Measurements from ENCODE around the gene ZSCAN21.

DNA sequence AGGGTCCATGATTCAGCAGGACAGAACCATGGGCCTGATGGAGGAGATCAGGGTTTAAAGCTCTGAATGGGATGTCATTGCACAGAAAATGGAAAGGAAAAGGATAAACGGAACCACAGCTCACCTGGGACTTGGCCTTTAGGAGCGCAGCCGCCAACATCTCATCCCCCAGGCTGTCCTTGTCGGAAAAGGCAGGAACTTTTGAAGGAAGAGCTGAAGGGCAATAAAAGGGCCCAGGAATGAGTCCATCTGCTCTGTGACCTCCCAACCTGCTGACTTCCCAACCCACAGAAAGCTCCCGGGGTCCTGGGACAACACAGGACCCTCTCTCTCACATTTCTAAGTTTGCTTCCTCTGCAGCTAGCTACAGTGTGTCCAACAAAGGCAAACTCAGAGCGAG lies 25.8 kb downstream of the ZSCAN21 start:
- TF ChIP-seq PPARA (CRISPR knock-in tag; IDR thresholded peaks at IDR 0.05; ENCODE audit: borderline replicate concordance) (no peak), ESRRG (CRISPR knock-in tag; IDR thresholded peaks at IDR 0.05) (no peak), ARNTL (CRISPR knock-in tag; IDR thresholded peaks at IDR 0.05; ENCODE audit: borderline replicate concordance, low read depth) (no peak), ZC3H10 (CRISPR knock-in tag; IDR thresholded peaks at IDR 0.05) (no peak), ZNF565 (CRISPR knock-in tag; conservative IDR thresholded peaks at IDR 0.05; ENCODE audit: low read depth) (no peak), ZFP30 (CRISPR knock-in tag; IDR thresholded peaks at IDR 0.05) (no peak)
- TF ChIP-seq, protein P1, sequence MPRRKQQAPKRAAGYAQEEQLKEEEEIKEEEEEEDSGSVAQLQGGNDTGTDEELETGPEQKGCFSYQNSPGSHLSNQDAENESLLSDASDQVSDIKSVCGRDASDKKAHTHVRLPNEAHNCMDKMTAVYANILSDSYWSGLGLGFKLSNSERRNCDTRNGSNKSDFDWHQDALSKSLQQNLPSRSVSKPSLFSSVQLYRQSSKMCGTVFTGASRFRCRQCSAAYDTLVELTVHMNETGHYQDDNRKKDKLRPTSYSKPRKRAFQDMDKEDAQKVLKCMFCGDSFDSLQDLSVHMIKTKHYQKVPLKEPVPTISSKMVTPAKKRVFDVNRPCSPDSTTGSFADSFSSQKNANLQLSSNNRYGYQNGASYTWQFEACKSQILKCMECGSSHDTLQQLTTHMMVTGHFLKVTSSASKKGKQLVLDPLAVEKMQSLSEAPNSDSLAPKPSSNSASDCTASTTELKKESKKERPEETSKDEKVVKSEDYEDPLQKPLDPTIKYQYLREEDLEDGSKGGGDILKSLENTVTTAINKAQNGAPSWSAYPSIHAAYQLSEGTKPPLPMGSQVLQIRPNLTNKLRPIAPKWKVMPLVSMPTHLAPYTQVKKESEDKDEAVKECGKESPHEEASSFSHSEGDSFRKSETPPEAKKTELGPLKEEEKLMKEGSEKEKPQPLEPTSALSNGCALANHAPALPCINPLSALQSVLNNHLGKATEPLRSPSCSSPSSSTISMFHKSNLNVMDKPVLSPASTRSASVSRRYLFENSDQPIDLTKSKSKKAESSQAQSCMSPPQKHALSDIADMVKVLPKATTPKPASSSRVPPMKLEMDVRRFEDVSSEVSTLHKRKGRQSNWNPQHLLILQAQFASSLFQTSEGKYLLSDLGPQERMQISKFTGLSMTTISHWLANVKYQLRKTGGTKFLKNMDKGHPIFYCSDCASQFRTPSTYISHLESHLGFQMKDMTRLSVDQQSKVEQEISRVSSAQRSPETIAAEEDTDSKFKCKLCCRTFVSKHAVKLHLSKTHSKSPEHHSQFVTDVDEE (CRISPR knock-in tag; IDR thresholded peaks at IDR 0.05), result no peak
